LNCaP clone FGC (cell line): ENCODE results near the gene ACTRT2.

Source experiments
- DNase-seq: peaks from one replicate; pipeline ENCODE4 v3.0.0-alpha.2; 2011; ENCODE audit warnings: low read depth
- H3K4me3 ChIP-seq: 2 replicates; pipeline ENCODE4 v1.5.1; 2011; ENCODE audit warnings: mild to moderate bottlenecking, low read depth, low read length, control low read depth
- TF ChIP-seq, protein P1 (sequence below): IDR thresholded peaks from 2 replicates; pipeline ENCODE4 v1.5.1; 2012; ENCODE audit warnings: mild to moderate bottlenecking; ENCODE audit not compliant: control insufficient read depth, insufficient read depth; ENCODE audit errors: extremely low read depth

Gene ACTRT2

DNA sequence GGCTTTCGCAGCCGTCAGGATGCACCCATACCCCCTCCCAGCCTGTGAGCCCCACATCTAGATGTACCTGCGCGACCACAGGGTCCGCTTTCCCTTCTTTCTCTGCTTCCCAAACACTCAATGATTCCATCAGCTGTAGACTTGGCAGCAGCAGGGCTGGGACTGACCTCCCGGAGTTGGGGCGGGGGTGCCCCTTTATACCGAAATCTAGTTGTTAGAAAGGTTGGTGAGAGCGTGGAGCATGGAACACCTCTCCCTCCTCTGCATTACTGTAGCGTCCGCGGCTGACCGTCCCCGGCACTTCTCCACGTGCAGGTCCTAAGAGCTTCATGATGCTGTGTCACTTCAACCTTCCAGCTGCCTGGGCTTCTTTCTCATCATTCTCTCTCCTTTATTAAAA, 21.1 kb upstream of the ACTRT2 start:
- no peak for DNase-seq
- TF ChIP-seq, protein P1, sequence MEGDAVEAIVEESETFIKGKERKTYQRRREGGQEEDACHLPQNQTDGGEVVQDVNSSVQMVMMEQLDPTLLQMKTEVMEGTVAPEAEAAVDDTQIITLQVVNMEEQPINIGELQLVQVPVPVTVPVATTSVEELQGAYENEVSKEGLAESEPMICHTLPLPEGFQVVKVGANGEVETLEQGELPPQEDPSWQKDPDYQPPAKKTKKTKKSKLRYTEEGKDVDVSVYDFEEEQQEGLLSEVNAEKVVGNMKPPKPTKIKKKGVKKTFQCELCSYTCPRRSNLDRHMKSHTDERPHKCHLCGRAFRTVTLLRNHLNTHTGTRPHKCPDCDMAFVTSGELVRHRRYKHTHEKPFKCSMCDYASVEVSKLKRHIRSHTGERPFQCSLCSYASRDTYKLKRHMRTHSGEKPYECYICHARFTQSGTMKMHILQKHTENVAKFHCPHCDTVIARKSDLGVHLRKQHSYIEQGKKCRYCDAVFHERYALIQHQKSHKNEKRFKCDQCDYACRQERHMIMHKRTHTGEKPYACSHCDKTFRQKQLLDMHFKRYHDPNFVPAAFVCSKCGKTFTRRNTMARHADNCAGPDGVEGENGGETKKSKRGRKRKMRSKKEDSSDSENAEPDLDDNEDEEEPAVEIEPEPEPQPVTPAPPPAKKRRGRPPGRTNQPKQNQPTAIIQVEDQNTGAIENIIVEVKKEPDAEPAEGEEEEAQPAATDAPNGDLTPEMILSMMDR: no peak
- H3K4me3 ChIP-seq: no peak overlapping the region

DNA sequence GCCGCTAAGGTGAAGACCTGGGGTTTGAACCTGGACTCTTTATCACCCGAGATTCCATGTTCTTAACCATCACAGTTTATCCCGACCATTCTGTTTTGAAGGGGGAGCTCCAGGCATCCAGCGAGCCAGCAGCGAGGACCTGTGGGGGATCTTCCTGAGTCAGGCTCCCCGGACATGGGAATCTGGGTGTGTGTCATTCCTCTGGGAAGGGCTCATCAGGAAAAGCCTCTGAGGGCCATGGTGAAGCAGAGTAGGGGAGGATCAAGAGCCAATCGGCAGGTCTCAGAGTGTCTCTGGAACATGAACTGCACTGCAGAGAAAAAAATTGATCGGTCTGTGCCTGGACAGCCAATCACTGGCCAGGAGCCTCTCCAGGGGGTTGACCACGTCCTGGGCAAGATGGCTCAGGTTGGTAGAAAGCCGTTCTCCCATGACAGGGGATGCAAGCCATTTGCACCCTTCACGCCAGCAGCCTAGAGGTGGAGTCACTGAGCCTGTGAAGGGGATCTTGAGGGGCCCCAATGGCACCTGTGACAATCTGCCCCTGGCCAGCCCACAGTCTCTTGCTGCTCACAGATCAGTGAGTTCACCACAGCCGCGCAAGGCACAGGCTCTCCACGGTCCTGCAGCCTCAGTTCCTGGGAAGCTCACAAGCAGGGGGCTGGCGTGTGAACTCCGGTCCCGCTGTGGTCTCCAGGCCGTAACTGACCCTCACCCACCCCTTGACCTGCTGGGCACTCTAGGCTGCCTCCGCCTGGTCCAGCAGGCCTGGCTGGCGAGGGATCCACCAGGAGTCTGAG, 20.4 kb upstream of the ACTRT2 start:
- DNase-seq: no peak
- TF ChIP-seq, protein P1: no peak
- no peak overlapping the region for H3K4me3 ChIP-seq

DNA sequence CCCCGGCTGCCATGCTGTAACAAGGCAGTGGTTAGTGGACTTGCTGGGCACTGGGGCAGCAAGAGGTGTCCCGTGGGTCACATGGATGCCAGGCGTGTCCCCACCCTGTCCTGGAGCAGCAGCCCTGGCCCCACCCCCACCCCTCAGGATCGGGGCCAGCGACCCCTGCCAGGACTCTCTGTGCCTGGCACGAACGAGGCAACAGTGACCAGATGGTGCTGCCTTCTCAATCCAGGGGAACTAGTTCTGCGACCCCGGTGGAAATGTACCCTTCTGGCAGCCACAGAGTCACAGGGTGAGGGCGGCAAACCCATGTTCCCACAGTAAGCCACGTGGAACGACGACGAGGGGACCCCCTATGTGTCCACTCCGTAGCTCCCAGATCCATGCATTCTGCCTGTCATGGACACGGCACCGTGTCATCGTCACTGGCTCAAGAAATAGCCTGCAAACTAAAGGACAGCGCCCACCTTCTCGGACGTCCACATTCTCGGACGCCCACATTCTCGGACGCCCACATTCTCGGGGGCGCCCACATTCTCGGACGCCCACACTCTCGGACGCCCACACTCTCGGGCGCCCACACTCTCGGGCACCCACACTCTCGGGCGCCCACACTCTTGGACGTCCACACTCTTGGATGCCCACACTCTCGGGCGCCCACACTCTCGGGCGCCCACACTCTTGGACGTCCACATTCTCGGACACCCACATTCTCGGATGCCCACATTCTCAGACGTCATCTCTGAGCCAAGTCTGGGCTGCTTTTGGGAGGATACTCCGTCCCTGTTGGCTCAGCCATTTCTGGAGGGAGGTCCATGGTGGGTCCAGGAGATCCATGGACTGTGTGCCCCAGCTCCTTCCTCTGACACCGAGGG, 19.6 kb upstream of the ACTRT2 start:
- H3K4me3 ChIP-seq: no peak overlapping the region
- TF ChIP-seq, protein P1: no peak
- DNase-seq: no peak

DNA sequence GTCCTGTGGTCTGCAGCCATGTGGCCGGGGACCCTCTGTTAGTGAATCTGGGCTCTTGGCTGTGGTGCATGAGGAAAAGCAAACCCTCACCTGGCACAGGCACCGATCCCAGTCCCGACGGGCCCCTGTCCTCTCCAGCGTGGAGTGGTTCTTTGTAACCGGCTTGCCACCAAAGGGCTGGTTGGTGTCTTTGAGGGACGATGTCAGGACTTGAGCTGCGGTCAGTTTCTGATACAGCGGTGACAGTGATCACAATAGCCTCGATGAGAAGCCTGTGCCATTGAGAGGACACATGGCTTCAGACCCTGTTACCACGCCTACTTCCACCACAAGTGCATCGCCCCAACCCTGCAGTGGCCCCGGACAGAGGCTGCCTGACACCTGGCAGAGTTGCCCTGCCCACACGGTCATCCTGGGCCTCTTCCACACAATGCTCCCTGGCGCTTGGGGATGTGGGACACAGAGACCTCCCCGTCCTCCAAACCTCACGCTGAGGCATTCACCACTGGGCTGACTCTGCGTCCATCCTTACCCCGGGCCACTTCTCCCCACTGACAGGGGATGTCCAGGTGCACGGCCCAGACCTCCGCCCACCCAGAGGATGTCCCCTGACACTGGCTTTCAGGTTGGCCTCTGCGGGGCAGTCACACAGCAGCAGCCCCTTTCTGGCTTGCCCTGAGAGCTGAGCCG, 18.8 kb upstream of the ACTRT2 start:
- TF ChIP-seq, protein P1: no peak
- no peak for DNase-seq
- H3K4me3 ChIP-seq: no peak overlapping the region

DNA sequence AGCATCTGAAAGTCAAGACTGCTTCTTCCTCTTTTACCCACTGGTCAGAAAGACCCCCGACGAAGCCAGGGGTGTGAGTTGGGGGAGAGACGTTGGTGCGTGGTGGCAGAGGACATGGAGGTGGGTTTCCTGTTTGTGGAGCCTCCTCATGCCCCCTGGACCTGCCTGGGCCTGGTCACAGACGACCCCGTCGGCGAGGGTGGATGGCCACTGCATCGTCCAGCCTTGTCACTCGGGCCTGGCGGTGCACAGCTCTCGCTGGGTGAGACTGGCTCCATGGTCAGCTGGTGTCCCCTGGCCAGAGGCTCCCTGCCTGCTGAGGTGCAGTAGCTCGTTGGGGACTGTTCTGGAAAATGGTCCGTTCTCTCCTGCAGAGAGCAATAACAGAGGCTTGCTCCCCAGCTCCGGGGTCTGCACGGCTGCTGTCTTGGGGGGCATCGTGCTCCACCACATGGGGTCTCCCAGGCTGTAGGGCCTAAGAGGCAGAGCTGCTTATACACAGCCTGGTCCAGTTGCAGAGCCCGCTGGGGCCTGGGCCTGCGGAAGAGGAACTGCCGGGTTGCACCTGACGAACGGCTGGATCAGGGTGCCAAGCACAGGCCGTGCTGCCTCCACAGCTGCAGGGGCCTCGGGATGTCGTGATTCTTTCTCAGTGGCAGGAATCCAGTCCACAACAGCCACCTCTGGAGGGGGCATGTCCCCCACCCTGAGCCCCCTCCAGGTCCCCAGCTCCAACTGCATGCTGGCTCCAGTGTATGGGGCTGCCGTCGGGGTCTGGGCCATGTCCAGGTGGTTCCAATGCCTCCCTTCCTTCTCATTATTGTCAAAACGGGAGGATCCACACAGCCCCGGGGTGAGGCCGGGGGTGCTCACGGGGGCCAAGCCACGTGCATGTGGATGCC, 18.0 kb upstream of the ACTRT2 start:
- no peak overlapping the region for H3K4me3 ChIP-seq
- TF ChIP-seq, protein P1: no peak
- no peak for DNase-seq

DNA sequence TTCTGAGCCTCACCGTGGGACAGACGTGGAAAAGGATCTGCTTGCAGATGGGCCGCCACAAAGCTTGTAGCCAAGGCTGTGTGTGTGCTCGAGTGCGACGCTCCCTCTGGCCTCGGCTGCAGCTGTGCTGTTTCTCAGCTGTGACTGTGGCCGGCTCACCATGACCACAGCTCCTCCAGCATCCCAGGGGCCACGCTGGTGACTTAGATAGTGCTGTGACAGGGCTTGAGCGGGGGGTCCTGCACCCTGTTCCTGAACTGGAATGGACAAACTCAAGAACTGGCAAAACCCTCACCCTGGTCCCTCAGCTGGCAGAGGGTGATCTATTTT, 17.4 kb upstream of the ACTRT2 start:
- no peak overlapping the region for H3K4me3 ChIP-seq
- TF ChIP-seq, protein P1: no peak
- DNase-seq: no peak
